ENCODE measurements around the gene DTNA.

DTNA gene

GRCh38 chr18:34909637-34910364 is 199.7 kb downstream of the DTNA start:
- TF ChIP-seq REST (IDR thresholded peaks at IDR 0.05; ENCODE audit: low read depth) = no peak
- TF ChIP-seq ZBTB7A (IDR thresholded peaks at IDR 0.05; ENCODE audit: low read depth) = no peak
- TF ChIP-seq RAD21 (IDR thresholded peaks at IDR 0.05; ENCODE audit: low read depth) = no peak
- TF ChIP-seq TEAD4 (IDR thresholded peaks at IDR 0.05) = no peak
- TF ChIP-seq CEBPB (IDR thresholded peaks at IDR 0.05) = no peak
- TF ChIP-seq TCF12 (IDR thresholded peaks at IDR 0.05; ENCODE audit: low read depth) = no peak
- TF ChIP-seq EP300 (IDR thresholded peaks at IDR 0.05; ENCODE audit: borderline replicate concordance) = no peak
- TF ChIP-seq NFIC (IDR thresholded peaks at IDR 0.05) = no peak
- TF ChIP-seq EGR1 (IDR thresholded peaks at IDR 0.05) = no peak
- TF ChIP-seq YY1 (IDR thresholded peaks at IDR 0.05; ENCODE audit: low read depth) = no peak
- no peak for TF ChIP-seq USF1 (IDR thresholded peaks at IDR 0.05)

DNA sequence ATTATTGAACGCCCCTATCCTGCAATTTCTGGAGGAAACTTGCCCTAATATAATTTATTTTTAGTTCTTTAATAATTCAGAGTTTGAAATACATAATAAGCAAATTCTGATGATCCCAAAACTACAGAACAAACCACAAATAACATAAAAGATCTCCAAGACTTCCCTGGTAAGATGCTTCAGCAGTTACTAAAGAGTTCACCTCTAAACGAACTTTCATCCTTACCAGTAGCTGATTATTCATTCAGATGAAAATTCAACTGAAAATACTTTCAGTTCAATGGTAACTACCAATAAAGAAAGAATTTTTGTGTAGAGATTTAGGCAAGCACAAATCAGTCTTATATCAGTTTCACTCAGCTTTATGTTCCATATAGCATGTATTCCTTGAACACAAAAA is 201.0 kb downstream of the DTNA start:
- TF ChIP-seq USF1 (IDR thresholded peaks at IDR 0.05) = no peak
- TF ChIP-seq TCF12 (IDR thresholded peaks at IDR 0.05; ENCODE audit: low read depth) = no peak
- no peak for TF ChIP-seq FOXM1 (IDR thresholded peaks at IDR 0.05; ENCODE audit: borderline replicate concordance, low read depth)
- TF ChIP-seq, protein P1, sequence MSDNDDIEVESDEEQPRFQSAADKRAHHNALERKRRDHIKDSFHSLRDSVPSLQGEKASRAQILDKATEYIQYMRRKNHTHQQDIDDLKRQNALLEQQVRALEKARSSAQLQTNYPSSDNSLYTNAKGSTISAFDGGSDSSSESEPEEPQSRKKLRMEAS (IDR thresholded peaks at IDR 0.05) = no peak
- no peak for TF ChIP-seq REST (IDR thresholded peaks at IDR 0.05; ENCODE audit: low read depth)
- TF ChIP-seq CREB1 (IDR thresholded peaks at IDR 0.05; ENCODE audit: low read depth) = no peak
- no peak for TF ChIP-seq CEBPB (IDR thresholded peaks at IDR 0.05)
- TF ChIP-seq ZBTB7A (IDR thresholded peaks at IDR 0.05; ENCODE audit: low read depth) = no peak
- TF ChIP-seq EGR1 (IDR thresholded peaks at IDR 0.05) = no peak
- TF ChIP-seq NFIC (IDR thresholded peaks at IDR 0.05) = no peak
- TF ChIP-seq TEAD4 (IDR thresholded peaks at IDR 0.05) = no peak
- TF ChIP-seq EP300 (IDR thresholded peaks at IDR 0.05; ENCODE audit: borderline replicate concordance) = no peak
- no peak for TF ChIP-seq TAF1 (IDR thresholded peaks at IDR 0.05; ENCODE audit: low read depth)
- TF ChIP-seq RAD21 (IDR thresholded peaks at IDR 0.05; ENCODE audit: low read depth) = no peak

GRCh38 chr18:34911661-34912384 is 201.7 kb downstream of the DTNA start:
- no peak for TF ChIP-seq EGR1 (IDR thresholded peaks at IDR 0.05)
- TF ChIP-seq RAD21 (IDR thresholded peaks at IDR 0.05; ENCODE audit: low read depth) = no peak
- TF ChIP-seq, protein P1 (IDR thresholded peaks at IDR 0.05) = no peak
- TF ChIP-seq NFIC (IDR thresholded peaks at IDR 0.05) = no peak
- TF ChIP-seq REST (IDR thresholded peaks at IDR 0.05; ENCODE audit: low read depth) = no peak
- no peak for TF ChIP-seq TAF1 (IDR thresholded peaks at IDR 0.05; ENCODE audit: low read depth)
- TF ChIP-seq FOXM1 (IDR thresholded peaks at IDR 0.05; ENCODE audit: borderline replicate concordance, low read depth) = no peak
